Astrocyte (in vitro differentiated cells and primary cell): Measurements from ENCODE around the gene TTLL1.

Source experiments
- CTCF ChIP-seq: IDR thresholded peaks from 2 replicates; pipeline ENCODE4 v1.5.1; 2011; ENCODE audit warnings: low read depth, mild to moderate bottlenecking, inconsistent platforms, low read length, moderate library complexity; ENCODE audit not compliant: insufficient read depth
- EZH2 ChIP-seq: IDR thresholded peaks from 2 replicates; pipeline ENCODE4 v1.6.1; 2012; ENCODE audit warnings: mild to moderate bottlenecking, low read length, inconsistent platforms; ENCODE audit not compliant: insufficient read depth

DNA sequence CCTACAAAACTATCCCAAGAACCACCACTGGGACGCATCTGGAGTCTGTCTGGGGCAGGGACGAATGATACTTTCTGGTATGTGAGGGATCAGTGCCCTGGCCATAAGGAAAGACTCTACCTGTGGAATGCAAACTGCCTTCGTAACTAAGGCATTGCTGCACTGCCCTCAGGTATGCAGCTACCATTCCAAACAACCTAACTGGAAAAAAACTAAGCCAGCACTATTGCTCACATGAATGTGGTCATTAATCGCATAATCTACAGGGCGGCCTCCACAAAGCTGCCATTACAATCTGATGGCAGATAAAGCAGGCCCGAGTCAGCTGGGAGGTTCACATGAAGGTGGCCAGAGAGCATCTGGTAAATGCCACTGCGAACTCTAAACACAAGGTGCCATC is 78.1 kb downstream of the TTLL1 start:
- TF ChIP-seq CTCF (no peak), EZH2 (no peak)
